CD4-positive, CD25-positive, alpha-beta regulatory T cell (primary cell): ENCODE results near the gene PITPNM2. TPM values are rescaled to one million over a fixed set of nuclear protein-coding genes. Genes with fewer than 3 reads are reported as not detected.
"Not testable (repeated sequence)": the region's sequence is repeated elsewhere in the genome, so short reads cannot be mapped to it uniquely, and the experiment has no call there.

Source experiments
- ATAC-seq, 2 donors: fragments of 150-1000 bp; cut with Tn5 transposase; one replicate each; pipeline ENCODE4 v1.10.0; 2021; ENCODE audit warnings: low read depth in 2 of 2, moderate number of reproducible peaks in 2 of 2, moderate library complexity in 1 of 2
- DNase-seq, 3 donors: peaks; one replicate each; pipeline versions ENCODE4 v3.0.0 to v3.0.0-alpha.2; 2012 to 2022; ENCODE audit warnings: mixed read lengths in 1 of 3
- H3K27ac ChIP-seq: one replicate; pipeline ENCODE4 v1.7.0; 2013; ENCODE audit warnings: mild to moderate bottlenecking, low read length; ENCODE audit not compliant: insufficient read depth, poor library complexity, severe bottlenecking
- H3K27me3 ChIP-seq: one replicate; pipeline ENCODE4 v1.7.0; 2013; ENCODE audit warnings: low read length; ENCODE audit not compliant: control insufficient read depth, insufficient read depth
- H3K36me3 ChIP-seq: one replicate; pipeline ENCODE4 v1.7.0; 2013; ENCODE audit warnings: mild to moderate bottlenecking, low read length, moderate library complexity; ENCODE audit not compliant: control insufficient read depth, insufficient read depth
- H3K4me1 ChIP-seq: 2 replicates; pipeline ENCODE4 v1.7.0; 2013; ENCODE audit warnings: mild to moderate bottlenecking, low read length; ENCODE audit not compliant: insufficient read depth, control insufficient read depth, poor library complexity, severe bottlenecking
- H3K4me3 ChIP-seq: one replicate; pipeline ENCODE4 v1.7.0; 2013; ENCODE audit warnings: low read depth, mild to moderate bottlenecking, low read length, moderate library complexity
- H3K9me3 ChIP-seq, 2 experiments: 1 replicate in 1 of 2; 2 replicates in 1 of 2; pipeline ENCODE4 v1.7.0; 2013; ENCODE audit warnings: low read length in 2 of 2, mild to moderate bottlenecking in 1 of 2, moderate library complexity in 1 of 2; ENCODE audit not compliant: control insufficient read depth in 2 of 2
- H3K27ac Mint-ChIP-seq, 3 donors: one replicate each; pipeline ENCODE4 v1.8.0; 2020 to 2022; ENCODE audit warnings: mild to moderate bottlenecking in 3 of 3, mixed read lengths in 3 of 3, moderate library complexity in 2 of 3
- H3K27me3 Mint-ChIP-seq: one replicate; pipeline ENCODE4 v1.8.0; 2022; ENCODE audit warnings: mild to moderate bottlenecking, mixed read lengths
- H3K36me3 Mint-ChIP-seq: one replicate; pipeline ENCODE4 v1.8.0; 2020; ENCODE audit warnings: mixed read lengths
- H3K4me1 Mint-ChIP-seq, 4 donors: one replicate each; pipeline ENCODE4 v1.8.0; 2020 to 2022; ENCODE audit warnings: mixed read lengths in 4 of 4, mild to moderate bottlenecking in 1 of 4
- H3K4me3 Mint-ChIP-seq, 4 donors: one replicate each; pipeline ENCODE4 v1.8.0; 2020 to 2022; ENCODE audit warnings: mild to moderate bottlenecking in 4 of 4, mixed read lengths in 4 of 4, moderate library complexity in 3 of 4
- H3K9me3 Mint-ChIP-seq, 7 donors: one replicate each; pipeline ENCODE4 v1.8.0; 2020 to 2022; ENCODE audit warnings: mixed read lengths in 7 of 7, mild to moderate bottlenecking in 3 of 7, moderate library complexity in 2 of 7
- polyA plus RNA-seq, 4 donors: library from polyadenylated mRNA; unstranded; fragments of 300-500 nt; fragmentation: Illumina TruSeq; gene quantifications; one replicate each; pipeline ENCODE4 v1.2.3, GENCODE V29; 2021
- total RNA-seq: library from RNA; stranded (reverse); gene quantifications from one replicate; pipeline ENCODE4 v1.2.3, GENCODE V29; 2022

Gene PITPNM2
- total and polyA plus RNA-seq, 5 donors from 2014 or later: 2.2 to 57.2 (median 4.0) TPM

GRCh38 chr12:123106640-123107359 is 44.1 kb downstream of the PITPNM2 start:
- H3K36me3 ChIP-seq: peaks cover 16% of the 10 kb centered on the region
- DNase-seq (peak; percentile 32 to 93 (median 53)), ATAC-seq (peak; percentile 91 to 95)
- H3K27me3 ChIP-seq: no peaks in the 10 kb centered on the region
- peak overlapping the region; percentile 78 for H3K27ac ChIP-seq
- H3K4me3 ChIP-seq: peak overlapping the region; percentile 46
- H3K4me3 Mint-ChIP-seq: peak overlapping the region; percentile 40 to 86 (median 80)
- peaks cover 21 to 91% (median 55%) of the 10 kb centered on the region in 4 donors for H3K4me1 Mint-ChIP-seq
- no peaks in the 10 kb centered on the region for H3K27me3 Mint-ChIP-seq
- peaks cover 61% of the 10 kb centered on the region for H3K4me1 ChIP-seq
- H3K9me3 ChIP-seq: no peaks in the 10 kb centered on the region
- peak overlapping the region; percentile 97 to 98 (median 98) for H3K27ac Mint-ChIP-seq
- H3K36me3 Mint-ChIP-seq: peaks cover 45% of the 10 kb centered on the region
- no peaks in the 10 kb centered on the region for H3K9me3 Mint-ChIP-seq

- no peak overlapping the region for H3K27ac ChIP-seq
- H3K36me3 ChIP-seq: peaks cover 13% of the 10 kb centered on the region
- Mint-ChIP-seq H3K27me3 (no peaks in the 10 kb centered on the region), H3K27ac (peak overlapping the region; percentile 77 to 98 (median 97)), H3K4me3 (peak overlapping the region; percentile 39 to 86 (median 52)), H3K9me3 (no peaks in the 10 kb centered on the region), H3K4me1 (peaks cover 21 to 89% (median 50%) of the 10 kb centered on the region in 4 donors), H3K36me3 (peaks cover 51% of the 10 kb centered on the region)
- no peaks in the 10 kb centered on the region for H3K9me3 ChIP-seq
- no peak overlapping the region for H3K4me3 ChIP-seq
- H3K27me3 ChIP-seq: no peaks in the 10 kb centered on the region
- ATAC-seq (no peak), DNase-seq (no peak)
- H3K4me1 ChIP-seq: peaks cover 54% of the 10 kb centered on the region
Measured at GRCh38 chr12:123105211-123105826, 45.6 kb downstream of the PITPNM2 start.

GRCh38 chr12:123104809-123105208 is 46.1 kb downstream of the PITPNM2 start:
- Histone ChIP-seq H3K4me1 (peaks cover 54% of the 10 kb centered on the region), H3K4me3 (no peak overlapping the region), H3K27me3 (no peaks in the 10 kb centered on the region), H3K27ac (no peak overlapping the region), H3K36me3 (peaks cover 8% of the 10 kb centered on the region), H3K9me3 (no peaks in the 10 kb centered on the region)
- no peaks in the 10 kb centered on the region for H3K9me3 Mint-ChIP-seq
- DNase-seq (no peak), ATAC-seq (no peak)
- H3K27me3 Mint-ChIP-seq: no peaks in the 10 kb centered on the region
- H3K4me1 Mint-ChIP-seq: peaks cover 21 to 88% (median 49%) of the 10 kb centered on the region in 4 donors
- peaks cover 50% of the 10 kb centered on the region for H3K36me3 Mint-ChIP-seq
- H3K27ac Mint-ChIP-seq: peak overlapping the region; percentile 77 to 98 (median 97)
- H3K4me3 Mint-ChIP-seq: peak overlapping the region in 2 of 4 donors; percentile 6 to 86

- H3K9me3 ChIP-seq, H3K4me3 ChIP-seq, H3K4me3 Mint-ChIP-seq, DNase-seq, H3K9me3 Mint-ChIP-seq, H3K27me3 ChIP-seq, ATAC-seq, H3K27me3 Mint-ChIP-seq, H3K36me3 ChIP-seq, H3K27ac ChIP-seq: not testable (repeated sequence)
- H3K4me1 Mint-ChIP-seq: peaks cover 21 to 90% (median 48%) of the 10 kb centered on the region in 4 donors
- peaks cover 53% of the 10 kb centered on the region for H3K4me1 ChIP-seq
- peaks cover 44% of the 10 kb centered on the region for H3K36me3 Mint-ChIP-seq
- peak overlapping the region; percentile 2 to 98 (median 97) for H3K27ac Mint-ChIP-seq
Measured at GRCh38 chr12:123104094-123104493, 46.8 kb downstream of the PITPNM2 start.

- H3K27me3 Mint-ChIP-seq: no peaks in the 10 kb centered on the region
- H3K27ac Mint-ChIP-seq: peak overlapping the region; percentile 62 to 77 (median 63)
- ATAC-seq: no peak
- no peak for DNase-seq
- no peaks in the 10 kb centered on the region for H3K9me3 ChIP-seq
- no peaks in the 10 kb centered on the region for H3K9me3 Mint-ChIP-seq
- H3K4me3 ChIP-seq: no peak overlapping the region
- no peaks in the 10 kb centered on the region for H3K27me3 ChIP-seq
- no peak overlapping the region for H3K27ac ChIP-seq
- peaks cover 2% of the 10 kb centered on the region for H3K36me3 ChIP-seq
- peaks cover 36% of the 10 kb centered on the region for H3K36me3 Mint-ChIP-seq
- peak overlapping the region in 2 of 4 donors; percentile 19 to 33 for H3K4me3 Mint-ChIP-seq
- peaks cover 21 to 82% (median 49%) of the 10 kb centered on the region in 4 donors for H3K4me1 Mint-ChIP-seq
- H3K4me1 ChIP-seq: peaks cover 46% of the 10 kb centered on the region
Measured at GRCh38 chr12:123102781-123103503, 47.9 kb downstream of the PITPNM2 start.

GRCh38 chr12:123102366-123102765 is 48.5 kb downstream of the PITPNM2 start:
- ATAC-seq: no peak
- Histone ChIP-seq H3K27ac (no peak overlapping the region), H3K36me3 (peaks cover 2% of the 10 kb centered on the region), H3K4me1 (peaks cover 40% of the 10 kb centered on the region), H3K27me3 (no peaks in the 10 kb centered on the region), H3K4me3 (no peak overlapping the region), H3K9me3 (no peaks in the 10 kb centered on the region)
- DNase-seq: peak in 1 of 3 donors; percentile 64
- peak overlapping the region in 3 of 4 donors; percentile 19 to 33 (median 19) for H3K4me3 Mint-ChIP-seq
- H3K27me3 Mint-ChIP-seq: no peaks in the 10 kb centered on the region
- peaks cover 21 to 78% (median 48%) of the 10 kb centered on the region in 4 donors for H3K4me1 Mint-ChIP-seq
- H3K36me3 Mint-ChIP-seq: peaks cover 32% of the 10 kb centered on the region
- H3K27ac Mint-ChIP-seq: peak overlapping the region; percentile 62 to 77 (median 63)
- H3K9me3 Mint-ChIP-seq: no peaks in the 10 kb centered on the region

- no peak for ATAC-seq
- Mint-ChIP-seq H3K4me1 (peaks cover 13 to 70% (median 43%) of the 10 kb centered on the region in 4 donors), H3K4me3 (no peak overlapping the region), H3K36me3 (peaks cover 29% of the 10 kb centered on the region), H3K9me3 (no peaks in the 10 kb centered on the region), H3K27ac (peak overlapping the region in 1 of 3 donors; percentile 38), H3K27me3 (no peaks in the 10 kb centered on the region)
- H3K4me3 ChIP-seq: no peak overlapping the region
- no peak overlapping the region for H3K27ac ChIP-seq
- H3K27me3 ChIP-seq: no peaks in the 10 kb centered on the region
- H3K36me3 ChIP-seq: peaks cover 2% of the 10 kb centered on the region
- H3K4me1 ChIP-seq: peaks cover 32% of the 10 kb centered on the region
- H3K9me3 ChIP-seq: no peaks in the 10 kb centered on the region
- DNase-seq: no peak
Measured at GRCh38 chr12:123101526-123101925, 49.4 kb downstream of the PITPNM2 start.
